Loucy (cell line): ENCODE data around the gene MDM2.

Source experiments
- H2AFZ ChIP-seq: fragments of 200-600 bp; sonication (generic); 2 replicates; pipeline ENCODE4 v1.6.0; 2016; ENCODE audit warnings: antibody characterized with exemption, mild to moderate bottlenecking, low read length, moderate library complexity
- H3F3A ChIP-seq: fragments of 200-600 bp; 2 replicates; pipeline ENCODE4 v1.6.0; 2016; ENCODE audit warnings: antibody characterized with exemption, low read depth, mild to moderate bottlenecking
- H3K27me3 ChIP-seq: fragments of 200-600 bp; sonication (generic); 2 replicates; pipeline ENCODE4 v1.6.1; 2014; ENCODE audit warnings: low read length, mild to moderate bottlenecking; ENCODE audit not compliant: insufficient read depth, poor library complexity, severe bottlenecking
- H3K36me3 ChIP-seq: fragments of 200-600 bp; sonication (generic); 2 replicates; pipeline ENCODE4 v1.6.1; 2016; ENCODE audit warnings: low read length; ENCODE audit not compliant: insufficient read depth
- H3K4me1 ChIP-seq: fragments of 200-600 bp; sonication (generic); 2 replicates; pipeline ENCODE4 v1.5.1; 2014; ENCODE audit warnings: low read length, mild to moderate bottlenecking; ENCODE audit not compliant: insufficient read depth, poor library complexity, severe bottlenecking
- H3K4me2 ChIP-seq: fragments of 200-600 bp; sonication (generic); 2 replicates; pipeline ENCODE4 v1.6.0; 2014; ENCODE audit warnings: antibody characterized with exemption, low read length, low read depth, mild to moderate bottlenecking; ENCODE audit not compliant: poor library complexity, severe bottlenecking
- H3K4me3 ChIP-seq: fragments of 200-600 bp; sonication (generic); 2 replicates; pipeline ENCODE4 v1.5.1; 2014; ENCODE audit warnings: low read length, mild to moderate bottlenecking, mixed read lengths; ENCODE audit not compliant: poor library complexity, severe bottlenecking
- H3K79me2 ChIP-seq: fragments of 200-600 bp; sonication (generic); 2 replicates; pipeline ENCODE4 v1.6.1; 2014; ENCODE audit warnings: low read length; ENCODE audit not compliant: insufficient read depth
- H3K9ac ChIP-seq: fragments of 200-600 bp; sonication (generic); 2 replicates; pipeline ENCODE4 v1.6.0; 2014; ENCODE audit warnings: mild to moderate bottlenecking, low read depth, low read length, moderate library complexity; ENCODE audit not compliant: poor library complexity, severe bottlenecking
- H3K9me2 ChIP-seq: fragments of 200-600 bp; sonication (generic); replicated peaks from 2 replicates; pipeline ENCODE4 v1.6.1; 2016; ENCODE audit warnings: low read depth, low read length, mixed read lengths
- H3K9me3 ChIP-seq: fragments of 200-600 bp; sonication (generic); 2 replicates; pipeline ENCODE4 v1.6.1; 2014; ENCODE audit warnings: mild to moderate bottlenecking, antibody characterized with exemption, low read length, low read depth; ENCODE audit not compliant: insufficient read depth
- H4K20me1 ChIP-seq: fragments of 200-600 bp; sonication (generic); 2 replicates; pipeline ENCODE4 v1.6.0; 2014; ENCODE audit warnings: antibody characterized with exemption, low read length, mild to moderate bottlenecking; ENCODE audit not compliant: insufficient read depth, poor library complexity, severe bottlenecking
- EZH2phosphoT487 ChIP-seq: fragments of 200-600 bp; IDR thresholded peaks from 2 replicates; pipeline ENCODE4 v1.6.1; 2018; ENCODE audit warnings: antibody characterized with exemption, mild to moderate bottlenecking, moderate library complexity, borderline replicate concordance
- TF ChIP-seq, protein P1 (sequence below): fragments of 200-600 bp; sonication (generic); conservative IDR thresholded peaks from 2 replicates; pipeline ENCODE4 v1.5.1; 2014; ENCODE audit warnings: mild to moderate bottlenecking, antibody characterized with exemption, low read length

MDM2 gene

DNA sequence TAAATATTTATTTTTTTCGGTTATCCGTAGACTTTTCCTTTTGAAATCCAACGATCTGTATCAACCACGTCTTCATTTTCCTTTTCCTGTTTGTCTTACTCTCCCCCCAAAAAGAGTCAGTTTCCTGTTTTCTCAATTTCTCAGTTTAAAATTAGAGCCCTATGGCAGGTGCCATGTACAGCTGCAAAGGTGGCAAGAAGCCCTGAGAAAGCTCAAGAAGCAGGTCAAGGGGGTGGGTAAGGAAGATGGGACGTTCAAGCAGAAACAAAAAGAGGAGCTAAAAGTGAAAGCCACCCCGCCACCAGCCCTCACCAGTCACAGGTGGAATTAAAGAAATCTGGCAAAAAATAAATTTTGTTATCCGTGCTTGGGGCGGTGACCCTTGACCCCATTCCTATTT lies 35.3 kb upstream of the MDM2 start:
- Histone ChIP-seq H3K4me2 (no peak overlapping the region), H3K9me2 (no peaks in the 10 kb centered on the region), H3F3A (no peaks in the 10 kb centered on the region), H3K79me2 (no peaks in the 10 kb centered on the region), H3K9ac (no peak overlapping the region), H4K20me1 (no peaks in the 10 kb centered on the region), H3K4me1 (peaks cover 4% of the 10 kb centered on the region), H3K27me3 (no peaks in the 10 kb centered on the region), H3K4me3 (no peak overlapping the region), H2AFZ (no peak overlapping the region), H3K9me3 (no peaks in the 10 kb centered on the region), H3K36me3 (no peaks in the 10 kb centered on the region)
- no peak for TF ChIP-seq EZH2phosphoT487
- TF ChIP-seq, protein P1, sequence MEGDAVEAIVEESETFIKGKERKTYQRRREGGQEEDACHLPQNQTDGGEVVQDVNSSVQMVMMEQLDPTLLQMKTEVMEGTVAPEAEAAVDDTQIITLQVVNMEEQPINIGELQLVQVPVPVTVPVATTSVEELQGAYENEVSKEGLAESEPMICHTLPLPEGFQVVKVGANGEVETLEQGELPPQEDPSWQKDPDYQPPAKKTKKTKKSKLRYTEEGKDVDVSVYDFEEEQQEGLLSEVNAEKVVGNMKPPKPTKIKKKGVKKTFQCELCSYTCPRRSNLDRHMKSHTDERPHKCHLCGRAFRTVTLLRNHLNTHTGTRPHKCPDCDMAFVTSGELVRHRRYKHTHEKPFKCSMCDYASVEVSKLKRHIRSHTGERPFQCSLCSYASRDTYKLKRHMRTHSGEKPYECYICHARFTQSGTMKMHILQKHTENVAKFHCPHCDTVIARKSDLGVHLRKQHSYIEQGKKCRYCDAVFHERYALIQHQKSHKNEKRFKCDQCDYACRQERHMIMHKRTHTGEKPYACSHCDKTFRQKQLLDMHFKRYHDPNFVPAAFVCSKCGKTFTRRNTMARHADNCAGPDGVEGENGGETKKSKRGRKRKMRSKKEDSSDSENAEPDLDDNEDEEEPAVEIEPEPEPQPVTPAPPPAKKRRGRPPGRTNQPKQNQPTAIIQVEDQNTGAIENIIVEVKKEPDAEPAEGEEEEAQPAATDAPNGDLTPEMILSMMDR: no peak

DNA sequence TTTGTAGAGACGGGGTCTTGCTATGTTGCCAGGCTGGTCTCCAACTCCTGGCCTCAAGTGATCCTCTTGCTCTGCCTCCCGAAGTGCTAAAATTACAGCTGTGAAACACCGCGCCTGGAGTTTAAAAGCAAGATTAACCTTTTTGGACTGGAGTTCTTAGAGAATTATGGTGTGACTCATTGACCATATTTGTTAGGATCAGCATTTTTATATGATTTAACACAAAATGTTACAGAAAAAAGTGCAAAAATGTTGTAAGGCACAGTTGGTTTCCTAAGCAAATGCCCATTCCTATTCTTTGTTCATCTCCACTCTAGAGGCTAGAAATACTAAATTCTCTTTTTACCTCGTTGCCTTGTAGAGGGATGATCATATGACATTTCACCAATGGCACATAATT lies 34.4 kb upstream of the MDM2 start:
- Histone ChIP-seq H3F3A (no peaks in the 10 kb centered on the region), H3K9ac (no peak overlapping the region), H3K4me1 (peaks cover 4% of the 10 kb centered on the region), H3K27me3 (no peaks in the 10 kb centered on the region), H3K4me2 (no peak overlapping the region), H3K4me3 (no peak overlapping the region), H2AFZ (no peak overlapping the region), H3K9me2 (no peaks in the 10 kb centered on the region), H3K79me2 (no peaks in the 10 kb centered on the region), H3K36me3 (no peaks in the 10 kb centered on the region), H3K9me3 (no peaks in the 10 kb centered on the region), H4K20me1 (no peaks in the 10 kb centered on the region)
- TF ChIP-seq EZH2phosphoT487: no peak
- TF ChIP-seq, protein P1: no peak

DNA sequence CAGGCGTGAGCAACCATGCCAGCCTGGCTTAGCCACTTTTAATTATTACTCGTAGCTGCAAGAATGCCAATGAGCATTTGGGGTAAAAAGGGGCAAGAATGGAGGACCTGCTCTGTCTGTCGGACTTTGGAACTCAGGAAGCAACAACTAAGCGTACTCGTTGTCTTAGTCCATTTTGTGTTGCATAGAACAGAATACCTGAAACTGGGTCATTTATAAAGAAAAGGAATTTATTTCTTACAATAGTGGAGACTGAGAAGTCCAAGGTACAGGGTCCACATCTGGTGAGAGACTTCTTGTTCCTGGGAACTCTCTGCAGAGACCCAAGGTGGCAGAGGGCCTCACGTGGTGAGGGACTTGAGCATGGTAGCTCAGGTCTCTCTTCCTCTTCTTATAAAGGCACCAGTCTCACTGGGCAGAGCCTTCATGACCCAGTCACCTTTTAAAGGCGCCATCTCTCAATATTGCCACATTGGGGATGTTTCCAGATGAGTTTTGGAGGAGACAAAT lies 32.8 kb upstream of the MDM2 start:
- Histone ChIP-seq H3K9me3 (no peaks in the 10 kb centered on the region), H3F3A (no peaks in the 10 kb centered on the region), H3K79me2 (no peaks in the 10 kb centered on the region), H3K9ac (no peak overlapping the region), H3K27me3 (no peaks in the 10 kb centered on the region), H3K4me2 (no peak overlapping the region), H4K20me1 (no peaks in the 10 kb centered on the region), H3K36me3 (no peaks in the 10 kb centered on the region), H3K4me1 (peaks cover 4% of the 10 kb centered on the region), H3K4me3 (no peak overlapping the region), H3K9me2 (no peaks in the 10 kb centered on the region), H2AFZ (no peak overlapping the region)
- no peak for TF ChIP-seq EZH2phosphoT487
- TF ChIP-seq, protein P1: no peak
